Measurements from ENCODE around the gene NOTCH2. TPM values are rescaled to one million over a fixed set of nuclear protein-coding genes. Genes with fewer than 3 reads are reported as not detected.

Gene NOTCH2
- total RNA-seq, 1 donor from 2014 or later, result 61.6 TPM

- H3K27me3 ChIP-seq (ENCODE audit: control insufficient read depth, insufficient read depth, low read length), result peaks cover 3% of the 10 kb centered on the region
- no peaks in the 10 kb centered on the region for H3K36me3 ChIP-seq (ENCODE audit: control insufficient read depth, insufficient read depth, low read length)
- H3K4me3 ChIP-seq (ENCODE audit: low read depth, low read length), result no peak overlapping the region
- FAIRE-seq (no peak), DNase-seq (ENCODE audit: low read depth) (no peak)
- no peak for TF ChIP-seq CTCF (IDR thresholded peaks at IDR 0.05; ENCODE audit: insufficient read depth, low read length, severe bottlenecking)
These were observed 191.3 kb downstream of the NOTCH2 start for GRCh38 chr1:119878171-119878570.

GRCh38 chr1:119874186-119874585 is 195.3 kb downstream of the NOTCH2 start:
- Histone ChIP-seq H3K4me3 (ENCODE audit: low read depth, low read length) (no peak overlapping the region), H3K36me3 (ENCODE audit: control insufficient read depth, insufficient read depth, low read length) (no peaks in the 10 kb centered on the region), H3K27me3 (ENCODE audit: control insufficient read depth, insufficient read depth, low read length) (peaks cover 1% of the 10 kb centered on the region)
- no peak for DNase-seq (ENCODE audit: low read depth)
- no peak for TF ChIP-seq CTCF (IDR thresholded peaks at IDR 0.05; ENCODE audit: insufficient read depth, low read length, severe bottlenecking)
- FAIRE-seq, result no peak

GRCh38 chr1:119873135-119874015 is 196.1 kb downstream of the NOTCH2 start:
- no peaks in the 10 kb centered on the region for H3K36me3 ChIP-seq (ENCODE audit: control insufficient read depth, insufficient read depth, low read length)
- peak; percentile 45 for DNase-seq (ENCODE audit: low read depth)
- FAIRE-seq, result no peak
- H3K4me3 ChIP-seq (ENCODE audit: low read depth, low read length), result no peak overlapping the region
- no peak for TF ChIP-seq CTCF (IDR thresholded peaks at IDR 0.05; ENCODE audit: insufficient read depth, low read length, severe bottlenecking)
- peaks cover 1% of the 10 kb centered on the region for H3K27me3 ChIP-seq (ENCODE audit: control insufficient read depth, insufficient read depth, low read length)

GRCh38 chr1:119871881-119872280 is 197.6 kb downstream of the NOTCH2 start:
- FAIRE-seq (no peak), DNase-seq (ENCODE audit: low read depth) (no peak)
- H3K27me3 ChIP-seq (ENCODE audit: control insufficient read depth, insufficient read depth, low read length), result peaks cover 1% of the 10 kb centered on the region
- no peak for TF ChIP-seq CTCF (IDR thresholded peaks at IDR 0.05; ENCODE audit: insufficient read depth, low read length, severe bottlenecking)
- no peak overlapping the region for H3K4me3 ChIP-seq (ENCODE audit: low read depth, low read length)
- no peaks in the 10 kb centered on the region for H3K36me3 ChIP-seq (ENCODE audit: control insufficient read depth, insufficient read depth, low read length)

GRCh38 chr1:119870917-119871596 is 198.4 kb downstream of the NOTCH2 start:
- Histone ChIP-seq H3K36me3 (ENCODE audit: control insufficient read depth, insufficient read depth, low read length) (no peaks in the 10 kb centered on the region), H3K4me3 (ENCODE audit: low read depth, low read length) (no peak overlapping the region), H3K27me3 (ENCODE audit: control insufficient read depth, insufficient read depth, low read length) (no peaks in the 10 kb centered on the region)
- peak; percentile 92 for TF ChIP-seq CTCF (IDR thresholded peaks at IDR 0.05; ENCODE audit: insufficient read depth, low read length, severe bottlenecking)
- FAIRE-seq (no peak), DNase-seq (ENCODE audit: low read depth) (peak; percentile 59)

Data from bronchial epithelial cell (primary cell).